Loucy (cell line): Measurements from ENCODE around the gene ARAF.

Source experiments
- H2AFZ ChIP-seq: fragments of 200-600 bp; sonication (generic); 2 replicates; pipeline ENCODE4 v1.6.0; 2016; ENCODE audit warnings: antibody characterized with exemption, mild to moderate bottlenecking, low read length, moderate library complexity
- H3F3A ChIP-seq: fragments of 200-600 bp; 2 replicates; pipeline ENCODE4 v1.6.0; 2016; ENCODE audit warnings: antibody characterized with exemption, low read depth, mild to moderate bottlenecking
- H3K27me3 ChIP-seq: fragments of 200-600 bp; sonication (generic); 2 replicates; pipeline ENCODE4 v1.6.1; 2014; ENCODE audit warnings: low read length, mild to moderate bottlenecking; ENCODE audit not compliant: insufficient read depth, poor library complexity, severe bottlenecking
- H3K36me3 ChIP-seq: fragments of 200-600 bp; sonication (generic); 2 replicates; pipeline ENCODE4 v1.6.1; 2016; ENCODE audit warnings: low read length; ENCODE audit not compliant: insufficient read depth
- H3K4me1 ChIP-seq: fragments of 200-600 bp; sonication (generic); 2 replicates; pipeline ENCODE4 v1.5.1; 2014; ENCODE audit warnings: low read length, mild to moderate bottlenecking; ENCODE audit not compliant: insufficient read depth, poor library complexity, severe bottlenecking
- H3K4me2 ChIP-seq: fragments of 200-600 bp; sonication (generic); 2 replicates; pipeline ENCODE4 v1.6.0; 2014; ENCODE audit warnings: antibody characterized with exemption, low read length, low read depth, mild to moderate bottlenecking; ENCODE audit not compliant: poor library complexity, severe bottlenecking
- H3K4me3 ChIP-seq: fragments of 200-600 bp; sonication (generic); 2 replicates; pipeline ENCODE4 v1.5.1; 2014; ENCODE audit warnings: low read length, mild to moderate bottlenecking, mixed read lengths; ENCODE audit not compliant: poor library complexity, severe bottlenecking
- H3K79me2 ChIP-seq: fragments of 200-600 bp; sonication (generic); 2 replicates; pipeline ENCODE4 v1.6.1; 2014; ENCODE audit warnings: low read length; ENCODE audit not compliant: insufficient read depth
- H3K9ac ChIP-seq: fragments of 200-600 bp; sonication (generic); 2 replicates; pipeline ENCODE4 v1.6.0; 2014; ENCODE audit warnings: mild to moderate bottlenecking, low read depth, low read length, moderate library complexity; ENCODE audit not compliant: poor library complexity, severe bottlenecking
- H3K9me2 ChIP-seq: fragments of 200-600 bp; sonication (generic); replicated peaks from 2 replicates; pipeline ENCODE4 v1.6.1; 2016; ENCODE audit warnings: low read depth, low read length, mixed read lengths
- H3K9me3 ChIP-seq: fragments of 200-600 bp; sonication (generic); 2 replicates; pipeline ENCODE4 v1.6.1; 2014; ENCODE audit warnings: mild to moderate bottlenecking, antibody characterized with exemption, low read length, low read depth; ENCODE audit not compliant: insufficient read depth
- H4K20me1 ChIP-seq: fragments of 200-600 bp; sonication (generic); 2 replicates; pipeline ENCODE4 v1.6.0; 2014; ENCODE audit warnings: antibody characterized with exemption, low read length, mild to moderate bottlenecking; ENCODE audit not compliant: insufficient read depth, poor library complexity, severe bottlenecking
- CTCF ChIP-seq: fragments of 200-600 bp; sonication (generic); conservative IDR thresholded peaks from 2 replicates; pipeline ENCODE4 v1.5.1; 2014; ENCODE audit warnings: mild to moderate bottlenecking, antibody characterized with exemption, low read length
- EZH2phosphoT487 ChIP-seq: fragments of 200-600 bp; IDR thresholded peaks from 2 replicates; pipeline ENCODE4 v1.6.1; 2018; ENCODE audit warnings: antibody characterized with exemption, mild to moderate bottlenecking, moderate library complexity, borderline replicate concordance

The ARAF gene

DNA sequence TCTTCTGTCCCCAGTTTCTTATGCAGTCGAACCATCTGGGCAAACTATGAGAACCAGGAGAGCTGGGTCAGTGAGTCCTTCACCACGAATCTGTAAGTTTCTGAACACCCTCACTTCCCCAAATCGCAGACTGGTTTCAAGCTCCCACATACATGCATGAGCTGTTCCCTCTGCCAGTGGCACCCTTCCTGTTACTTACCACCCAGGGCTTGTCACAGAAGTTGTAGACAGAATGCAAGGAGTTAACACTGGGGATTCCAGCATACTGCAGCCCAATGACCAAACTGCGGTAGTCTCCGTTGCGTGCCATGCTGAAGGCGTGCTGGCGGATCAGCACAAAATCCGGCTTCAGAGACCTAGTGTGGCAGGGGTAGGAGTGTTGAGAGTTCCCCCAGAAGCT lies 44.0 kb downstream of the ARAF start:
- H3K4me3 ChIP-seq: no peak overlapping the region
- H3K4me1 ChIP-seq: no peaks in the 10 kb centered on the region
- H3F3A ChIP-seq: no peaks in the 10 kb centered on the region
- H3K9me2 ChIP-seq: no peaks in the 10 kb centered on the region
- H3K27me3 ChIP-seq: no peaks in the 10 kb centered on the region
- no peak overlapping the region for H3K4me2 ChIP-seq
- H3K9me3 ChIP-seq: no peaks in the 10 kb centered on the region
- TF ChIP-seq EZH2phosphoT487 (no peak), CTCF (no peak)
- no peaks in the 10 kb centered on the region for H3K79me2 ChIP-seq
- no peak overlapping the region for H3K9ac ChIP-seq
- no peaks in the 10 kb centered on the region for H4K20me1 ChIP-seq
- H3K36me3 ChIP-seq: no peaks in the 10 kb centered on the region
- no peak overlapping the region for H2AFZ ChIP-seq

DNA sequence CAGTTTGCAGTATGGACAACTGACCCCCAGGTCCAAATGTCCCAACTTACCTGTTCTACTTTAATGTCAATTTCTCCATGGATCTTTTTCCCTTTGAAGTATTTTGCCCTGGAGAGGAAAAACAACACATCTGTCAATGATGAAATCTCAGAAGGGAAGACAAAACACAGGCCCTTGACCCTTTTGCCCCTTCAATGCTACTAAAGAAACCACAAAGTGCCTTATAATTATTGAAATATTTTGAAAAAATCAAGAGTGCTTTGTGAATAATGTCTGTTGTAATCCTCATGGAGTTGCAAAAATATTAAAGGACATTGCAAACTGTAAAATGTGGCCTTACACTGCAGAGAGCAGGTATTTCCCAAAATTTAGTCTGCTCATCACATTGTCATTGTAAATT lies 46.1 kb downstream of the ARAF start:
- H3K27me3 ChIP-seq: no peaks in the 10 kb centered on the region
- no peaks in the 10 kb centered on the region for H3F3A ChIP-seq

DNA sequence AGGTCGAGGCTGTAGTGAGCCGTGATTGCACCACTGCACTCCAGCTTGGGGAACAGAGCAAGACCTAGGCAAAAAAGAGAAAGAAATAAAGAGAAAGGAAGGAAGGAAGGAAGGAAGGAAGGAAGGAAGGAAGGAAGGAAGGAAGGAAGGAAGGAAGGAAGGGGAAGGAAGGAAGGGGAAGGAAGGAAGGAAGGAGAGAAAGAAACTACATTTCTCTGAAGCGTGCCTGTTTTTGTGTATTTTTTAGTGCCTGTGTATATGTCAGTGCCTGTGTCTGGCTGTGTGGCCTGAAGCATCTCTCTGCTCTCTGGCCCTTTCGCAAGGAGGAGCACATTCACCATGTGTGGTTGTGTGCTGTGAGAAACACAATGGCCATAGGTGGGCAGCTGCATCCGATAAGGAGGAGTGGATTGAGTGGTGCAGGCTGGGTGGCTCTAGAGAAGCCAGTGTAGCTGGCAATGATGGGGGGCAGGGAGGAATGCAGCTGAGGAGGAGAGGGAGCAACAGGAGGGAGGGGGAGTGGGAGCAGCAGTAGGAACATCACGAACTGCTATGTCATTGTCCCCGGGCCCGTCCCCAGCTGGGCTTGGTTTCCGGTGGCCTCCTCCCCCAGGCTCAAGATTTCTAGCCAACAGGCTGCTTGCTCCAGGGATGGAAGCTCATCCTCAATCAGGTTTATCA lies 47.3 kb downstream of the ARAF start:
- Histone ChIP-seq H3K4me2 (no peak overlapping the region), H3K4me3 (no peak overlapping the region), H3K9ac (no peak overlapping the region), H3K36me3 (no peaks in the 10 kb centered on the region), H3K79me2 (no peaks in the 10 kb centered on the region), H3K4me1 (no peaks in the 10 kb centered on the region), H3K9me2 (no peaks in the 10 kb centered on the region), H3K9me3 (no peaks in the 10 kb centered on the region), H3K27me3 (no peaks in the 10 kb centered on the region), H4K20me1 (no peaks in the 10 kb centered on the region), H2AFZ (no peak overlapping the region), H3F3A (no peaks in the 10 kb centered on the region)
- no peak for TF ChIP-seq EZH2phosphoT487
- TF ChIP-seq CTCF: no peak

More for the DNA sequence above, 46.1 kb downstream of the ARAF start:
- H3K36me3 ChIP-seq: no peaks in the 10 kb centered on the region
- no peak overlapping the region for H3K9ac ChIP-seq
- H3K4me3 ChIP-seq: no peak overlapping the region
- H3K79me2 ChIP-seq: no peaks in the 10 kb centered on the region
- TF ChIP-seq EZH2phosphoT487 (no peak), CTCF (no peak)
- H3K4me2 ChIP-seq: no peak overlapping the region
- no peaks in the 10 kb centered on the region for H3K4me1 ChIP-seq
- no peaks in the 10 kb centered on the region for H3K9me3 ChIP-seq
- H3K9me2 ChIP-seq: no peaks in the 10 kb centered on the region
- H2AFZ ChIP-seq: no peak overlapping the region
- H4K20me1 ChIP-seq: no peaks in the 10 kb centered on the region
